ENCODE data around the gene DYNC1H1. TPM values are rescaled to one million over a fixed set of nuclear protein-coding genes. Genes with fewer than 3 reads are reported as not detected.

DYNC1H1 gene
- polyA plus RNA-seq, 1 donor (not counting 4 experiments of a cell fraction or from before 2014, with no cell fraction given): 166 TPM

GRCh38 chr14:102105369-102105768 is 141.0 kb downstream of the DYNC1H1 start:
- Histone ChIP-seq H3K36me3 (ENCODE audit: control insufficient read depth in 2 of 2, extremely low read depth in 1 of 2, insufficient read depth in 2 of 2, low read length in 2 of 2) (peaks cover 0 to 3% of the 10 kb centered on the region in 2 experiments), H3K79me2 (ENCODE audit: control insufficient read depth, insufficient read depth, low read length) (no peaks in the 10 kb centered on the region), H3K9me3 (ENCODE audit: control insufficient read depth, low read depth, low read length) (no peaks in the 10 kb centered on the region), H3K9me1 (ENCODE audit: control insufficient read depth, extremely low read depth, insufficient read depth, low read length) (no peaks in the 10 kb centered on the region), H3K27ac (ENCODE audit: control insufficient read depth, insufficient read depth, low read length) (no peak overlapping the region), H3K4me3 (ENCODE audit: control insufficient read depth in 2 of 3, extremely low read depth in 1 of 3, insufficient read depth in 2 of 3, low read depth in 1 of 3, low read length in 3 of 3) (no peak overlapping the region), H4K20me1 (ENCODE audit: control insufficient read depth, extremely low read depth, insufficient read depth, low read length) (no peaks in the 10 kb centered on the region), H3K4me1 (ENCODE audit: control insufficient read depth, extremely low read depth, insufficient read depth, low read length) (no peaks in the 10 kb centered on the region), H3K4me2 (ENCODE audit: control insufficient read depth, extremely low read depth, insufficient read depth, low read depth, low read length) (no peak overlapping the region), H3K9ac (ENCODE audit: control insufficient read depth, extremely low read depth, insufficient read depth, low read length) (no peak overlapping the region), H3K27me3 (ENCODE audit: control insufficient read depth, extremely low read depth, insufficient read depth, low read length) (no peaks in the 10 kb centered on the region), H2AFZ (ENCODE audit: control insufficient read depth, low read length) (no peak overlapping the region)
- dilution Hi-C loops (cut with MboI; ENCODE audit: extremely low pct_ligation_motif_present, low sequenced_read_pairs): no loop called here
- DNase-seq (ENCODE audit: low read depth, low spot score) (no peak), FAIRE-seq (no peak)
- no peak for TF ChIP-seq CTCF (optimal IDR thresholded peaks at IDR 0.05 in 1 of 3, IDR thresholded peaks at IDR 0.05 in 1 of 3, conservative IDR thresholded peaks at IDR 0.05 in 1 of 3; ENCODE audit: extremely low read depth in 1 of 3, insufficient read depth in 2 of 3, low read length in 3 of 3)
- no peak for TF ChIP-seq EZH2 (IDR thresholded peaks at IDR 0.05; ENCODE audit: low read length)

Small RNA genes lying within 50 kb of the gene (small RNA-seq; reads per million reads assigned to genes)
- gene AL118558.2 (ENCODE audit: insufficient read length in 3 of 3, low read depth in 3 of 3, low replicate concordance in 1 of 3) (0 reads per million in 3 experiments), gene RN7SL472P (ENCODE audit: insufficient read length in 3 of 3, low read depth in 3 of 3, low replicate concordance in 1 of 3) (0 reads per million in 3 experiments)

Other genes starting within 250 kb of the DYNC1H1 start
- 63.0 to 105 TPM (median 67.0 TPM) in 3 replicates for gene PPP2R5C, start 202.9 kb upstream of the DYNC1H1 start, polyA plus RNA-seq
- gene HSP90AA1, start 122.5 kb downstream of the DYNC1H1 start, polyA plus RNA-seq: 436 to 952 TPM (median 898 TPM) in 3 replicates
- gene WDR20, start 175.3 kb downstream of the DYNC1H1 start, polyA plus RNA-seq: 18.9 to 24.5 TPM (median 22.1 TPM) in 3 replicates